NCI-H774 (cell line): Measurements from ENCODE around the gene BRD4.

Experiments
- DNase-seq: peaks from one replicate; lab custom pipeline; 2025; lab: John Stamatoyannopoulos, UW

Gene BRD4

GRCh38 chr19:15194938-15195337 lies 137.4 kb downstream of the BRD4 start:
- no peak for DNase-seq

DNA sequence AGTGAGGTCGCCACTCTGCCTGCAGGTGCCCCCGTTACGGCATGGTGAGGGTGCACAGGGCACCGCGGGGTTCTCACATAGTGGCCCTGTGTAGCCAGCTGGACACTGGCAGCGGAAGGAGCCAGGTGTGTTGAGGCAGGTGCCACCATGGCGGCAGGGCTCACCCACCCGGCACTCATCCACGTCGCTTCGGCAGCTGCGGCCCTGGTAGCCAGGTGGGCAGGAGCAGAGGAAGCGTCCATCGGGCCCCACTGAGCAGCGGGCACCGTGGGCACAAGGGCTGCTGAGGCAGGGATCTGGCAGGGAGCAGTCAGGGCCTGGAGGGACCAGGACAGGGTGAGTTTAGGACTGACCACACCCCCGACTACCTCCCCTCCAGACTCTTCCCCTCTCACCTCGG lies 140.4 kb downstream of the BRD4 start:
- no peak for DNase-seq

- no peak for DNase-seq
These were observed 140.8 kb downstream of the BRD4 start for GRCh38 chr19:15191514-15191913.

DNA sequence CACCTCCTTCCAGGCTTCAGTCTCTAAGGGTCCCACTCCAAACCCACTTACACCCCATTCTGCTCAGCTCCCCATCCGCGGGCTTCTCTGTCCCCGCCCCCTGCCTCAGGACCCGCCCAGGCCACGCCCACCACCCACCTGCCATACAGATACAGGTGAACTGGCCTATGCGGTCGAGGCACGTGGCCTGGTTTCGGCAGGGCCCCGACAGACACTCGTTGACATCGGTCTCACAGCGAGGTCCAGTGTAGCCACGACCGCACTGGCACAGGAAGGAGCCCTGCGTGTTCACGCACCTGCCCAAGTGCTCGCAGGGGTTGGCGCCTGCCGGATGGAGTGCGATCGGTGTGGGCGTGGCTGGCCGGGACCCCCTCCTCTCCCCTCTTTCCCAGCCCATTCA lies 143.5 kb downstream of the BRD4 start:
- DNase-seq: no peak

DNA sequence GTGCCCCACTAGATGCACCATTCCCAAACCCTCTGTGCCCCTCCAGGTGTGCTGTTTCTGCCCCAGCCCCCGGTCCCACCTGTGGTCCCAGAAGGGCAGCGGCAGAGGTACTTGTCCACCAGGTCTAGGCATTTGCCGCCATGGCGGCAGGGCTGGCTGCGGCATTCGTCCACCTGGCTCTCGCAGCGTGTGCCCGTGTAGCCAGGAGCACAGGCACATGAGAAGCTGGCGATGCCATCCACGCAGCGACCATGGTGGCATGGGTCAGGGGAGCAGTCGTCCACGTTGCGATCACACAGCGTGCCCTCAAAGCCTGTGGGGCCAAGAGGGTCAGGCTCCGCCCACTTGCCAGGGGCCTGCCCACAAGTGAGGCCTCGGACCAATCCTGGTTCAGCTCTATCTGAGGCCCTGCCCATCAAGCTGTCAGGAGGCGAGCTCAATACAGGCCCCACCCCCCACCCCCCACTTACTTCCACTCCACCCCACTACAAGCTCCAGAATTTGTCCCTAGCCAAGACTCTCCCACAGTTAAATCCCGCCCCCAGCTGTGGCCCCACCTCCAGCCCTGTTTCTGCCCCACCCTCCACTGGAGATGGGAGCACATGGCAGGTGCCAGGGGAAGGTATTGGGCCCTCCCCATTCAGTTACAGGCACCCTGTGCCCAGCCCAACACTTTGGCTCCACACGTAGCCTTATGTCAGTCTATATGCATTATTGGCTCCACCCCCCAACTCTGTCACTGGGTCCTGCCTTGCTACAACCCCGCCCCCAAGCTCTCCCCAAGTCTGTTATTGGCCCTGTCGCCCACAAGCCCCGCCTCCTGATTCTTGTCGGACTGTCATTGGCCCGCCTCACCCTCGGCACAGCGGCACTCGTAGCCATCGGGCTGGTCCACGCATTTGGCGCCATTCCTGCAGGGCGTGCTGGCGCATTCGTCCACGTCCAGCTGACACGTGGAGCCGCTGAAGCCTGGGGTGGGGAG lies 145.0 kb downstream of the BRD4 start:
- DNase-seq: no peak
